NCI-H2081 treated with DMSO at 0.1 percent for 48 hours (cell line): ENCODE results near the gene SUSD6.

Source experiments
- DNase-seq: peaks from one replicate; lab custom pipeline; 2025; lab: John Stamatoyannopoulos, UW

The SUSD6 gene

DNA sequence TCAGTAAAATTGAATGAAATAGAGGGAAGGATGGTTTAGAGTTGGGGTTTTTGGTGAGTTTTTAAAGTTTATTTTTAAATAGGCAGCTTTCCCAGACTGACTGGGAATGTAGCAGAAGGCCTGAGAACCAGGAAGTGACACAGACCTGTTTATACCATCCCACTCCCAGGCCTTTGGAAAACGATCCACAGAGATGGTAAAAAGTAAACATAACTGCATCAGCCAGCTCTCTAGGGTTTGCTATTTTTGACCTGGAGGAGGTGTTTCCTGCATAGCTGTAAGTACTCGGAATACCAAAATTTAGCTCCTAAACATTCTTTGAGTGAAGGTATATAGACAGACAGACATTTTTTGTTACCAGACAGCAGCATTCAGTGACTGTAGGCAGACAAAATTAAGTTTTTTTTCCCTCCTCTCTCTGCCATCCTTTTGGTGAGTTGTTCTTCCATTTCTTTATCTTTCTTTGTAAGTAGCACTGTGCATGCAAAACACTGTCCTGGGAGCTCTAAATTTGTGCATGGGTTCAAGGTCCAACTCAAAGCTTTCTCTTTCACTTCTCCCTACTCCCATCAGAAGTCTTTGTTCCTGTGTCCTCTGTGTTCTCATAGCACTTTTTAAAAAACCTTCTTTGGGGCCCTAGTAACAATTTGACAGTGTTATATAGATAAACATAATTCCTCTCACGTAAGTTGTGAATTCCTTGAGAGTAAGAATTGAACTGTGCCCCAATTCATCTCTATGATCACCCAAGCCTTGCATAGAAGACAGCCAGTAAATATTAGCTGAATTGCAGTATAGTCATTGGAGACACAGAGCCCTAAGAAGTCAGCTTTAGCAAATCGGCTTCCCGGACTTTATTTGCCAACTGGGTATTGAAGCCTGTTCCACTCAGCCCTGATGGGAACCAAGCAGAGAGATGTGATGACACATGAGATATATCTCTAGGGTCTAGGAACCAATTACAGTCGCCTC is 37.4 kb downstream of the SUSD6 start:
- no peak for DNase-seq

DNA sequence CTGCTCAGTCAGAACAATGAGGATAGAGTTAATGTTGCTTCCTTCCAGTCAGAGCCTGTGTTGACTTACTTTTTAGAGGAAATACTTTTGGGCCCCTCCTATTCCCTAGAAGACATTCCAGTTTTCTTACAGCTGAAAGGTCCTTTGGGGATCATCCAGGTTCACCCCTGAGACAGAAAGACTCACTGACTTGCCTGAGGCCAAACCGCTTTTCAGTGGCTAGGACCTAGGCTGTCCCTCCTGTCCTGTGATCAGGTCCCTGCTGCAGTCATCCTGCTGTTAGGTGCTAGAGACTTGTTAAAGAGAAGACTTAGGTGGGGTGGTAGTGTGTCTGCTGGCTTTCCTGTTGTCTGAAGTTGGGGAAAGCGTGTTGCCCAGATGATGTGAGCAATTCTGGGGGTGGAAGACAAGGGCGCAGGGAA is 39.6 kb downstream of the SUSD6 start:
- no peak for DNase-seq

DNA sequence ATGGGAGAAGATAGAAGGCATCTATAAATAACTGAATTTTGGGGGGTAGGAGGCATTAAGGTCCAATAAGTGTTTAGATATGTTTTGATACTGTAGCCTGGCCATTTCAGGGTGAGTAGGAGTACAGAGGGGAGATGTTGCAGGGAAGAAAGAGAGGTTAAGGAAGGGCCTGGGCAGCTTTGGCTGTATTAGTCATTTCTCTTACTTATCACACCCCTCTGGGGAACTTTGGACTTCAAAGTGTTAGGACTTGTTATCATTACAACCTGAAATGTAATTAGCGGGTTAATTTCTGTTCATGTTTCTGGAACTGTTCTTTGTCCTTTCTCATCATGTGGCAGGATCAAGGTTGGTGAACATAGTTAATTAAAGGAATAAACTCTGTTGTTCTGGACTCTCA is 40.3 kb downstream of the SUSD6 start:
- no peak for DNase-seq

DNA sequence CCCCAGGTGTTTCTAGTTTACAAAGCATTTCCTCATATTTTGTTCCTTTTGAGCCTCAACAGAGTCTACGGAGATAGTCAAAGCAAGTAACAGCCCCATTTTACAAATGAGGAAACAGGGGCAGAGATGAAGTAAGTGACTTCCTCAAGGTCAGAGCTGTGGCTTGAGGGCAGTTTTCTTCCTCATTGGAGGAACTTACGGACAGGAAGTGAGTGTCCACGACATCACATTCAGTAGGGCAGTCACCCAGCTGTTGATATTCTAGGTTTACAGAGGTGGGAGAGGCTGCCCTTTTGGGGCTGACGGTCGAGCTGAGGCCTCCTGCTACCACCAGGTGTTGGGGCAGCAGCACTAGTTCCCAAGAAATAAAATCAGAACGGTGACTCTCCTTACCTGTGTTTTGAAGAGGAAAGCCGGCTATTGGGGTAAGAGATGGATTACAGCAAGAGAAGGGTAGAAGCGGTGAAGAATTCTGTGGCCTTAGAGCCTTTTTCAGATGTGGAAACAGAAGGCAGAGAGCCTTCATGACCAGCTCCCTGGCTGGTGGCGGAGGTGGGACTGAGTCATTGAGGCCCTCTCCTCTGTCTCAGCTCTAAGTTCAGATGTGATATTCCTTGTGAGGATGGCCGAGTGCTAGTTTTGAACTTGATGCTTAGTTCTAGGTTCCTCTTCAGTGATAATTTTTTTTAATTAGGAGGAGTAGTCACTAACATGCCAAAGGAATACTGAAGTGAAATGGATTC is 41.7 kb downstream of the SUSD6 start:
- no peak for DNase-seq

DNA sequence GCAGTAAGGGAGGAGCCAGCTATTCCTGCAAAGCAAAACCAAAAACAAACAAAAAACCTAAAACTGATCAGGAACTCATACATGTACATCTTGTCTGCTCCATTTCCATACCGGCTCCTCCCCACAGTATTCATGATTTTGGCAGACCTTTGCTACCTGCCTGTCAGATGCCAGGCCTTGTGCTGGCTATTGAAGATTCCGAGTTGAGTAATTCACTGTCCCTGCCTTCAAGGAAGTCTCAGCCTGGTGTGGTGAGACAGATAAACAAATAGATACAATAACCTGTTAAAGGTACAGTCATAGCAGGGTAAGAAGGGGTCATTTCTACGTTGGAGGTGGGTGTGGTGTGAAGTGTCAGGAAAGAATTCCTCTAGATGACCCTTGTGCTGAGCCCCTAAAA is 42.7 kb downstream of the SUSD6 start:
- no peak for DNase-seq

DNA sequence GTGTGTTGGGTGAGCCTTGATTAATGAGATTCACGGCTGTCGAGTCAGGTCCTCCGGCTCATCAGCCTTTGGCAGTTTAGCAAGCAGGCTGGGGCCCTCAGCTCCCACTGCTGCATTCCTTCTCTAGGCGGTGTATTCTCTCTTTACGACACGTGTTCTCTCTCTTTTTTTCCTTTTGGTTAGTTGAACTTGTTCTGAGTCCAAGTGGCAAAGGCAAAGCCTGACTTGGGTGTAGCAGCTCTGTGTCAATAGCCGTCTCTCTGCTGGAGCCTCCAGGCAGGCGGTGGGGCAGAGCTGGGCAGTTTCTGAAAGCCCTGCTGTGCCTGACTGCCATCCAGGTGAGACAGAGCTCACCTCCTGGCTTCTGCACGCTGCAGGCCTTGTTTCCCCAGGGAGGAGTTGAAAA is 46.6 kb downstream of the SUSD6 start:
- peak; percentile 57 for DNase-seq

DNA sequence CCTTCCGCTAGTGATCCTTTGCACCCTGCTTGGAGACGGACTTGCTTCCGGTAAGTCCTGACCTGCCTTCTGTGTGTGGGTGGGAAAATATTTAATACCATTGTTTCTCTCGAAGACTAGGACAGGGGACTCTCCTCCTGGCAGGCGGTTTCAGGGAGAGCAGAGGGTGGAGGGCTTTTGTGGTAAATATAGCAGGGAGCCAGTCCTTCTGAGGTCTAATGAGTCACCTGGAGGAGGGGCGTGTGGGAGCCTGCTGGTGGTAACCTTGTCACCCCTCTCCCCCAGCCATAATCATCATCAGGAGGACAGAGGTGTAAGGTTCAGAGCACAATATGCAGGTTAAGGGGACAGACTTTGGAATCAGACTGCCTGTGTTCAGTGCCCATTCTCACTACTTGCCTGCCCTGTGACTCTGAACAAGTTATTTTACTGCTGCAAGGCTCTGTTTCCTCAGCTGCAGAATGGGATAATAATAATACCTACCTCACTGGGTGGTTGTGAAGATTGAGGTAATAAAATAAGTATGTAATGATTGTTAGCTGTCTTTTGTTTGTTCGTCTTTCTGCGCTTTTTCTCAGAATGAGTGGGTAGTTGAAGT is 47.4 kb downstream of the SUSD6 start:
- no peak for DNase-seq

DNA sequence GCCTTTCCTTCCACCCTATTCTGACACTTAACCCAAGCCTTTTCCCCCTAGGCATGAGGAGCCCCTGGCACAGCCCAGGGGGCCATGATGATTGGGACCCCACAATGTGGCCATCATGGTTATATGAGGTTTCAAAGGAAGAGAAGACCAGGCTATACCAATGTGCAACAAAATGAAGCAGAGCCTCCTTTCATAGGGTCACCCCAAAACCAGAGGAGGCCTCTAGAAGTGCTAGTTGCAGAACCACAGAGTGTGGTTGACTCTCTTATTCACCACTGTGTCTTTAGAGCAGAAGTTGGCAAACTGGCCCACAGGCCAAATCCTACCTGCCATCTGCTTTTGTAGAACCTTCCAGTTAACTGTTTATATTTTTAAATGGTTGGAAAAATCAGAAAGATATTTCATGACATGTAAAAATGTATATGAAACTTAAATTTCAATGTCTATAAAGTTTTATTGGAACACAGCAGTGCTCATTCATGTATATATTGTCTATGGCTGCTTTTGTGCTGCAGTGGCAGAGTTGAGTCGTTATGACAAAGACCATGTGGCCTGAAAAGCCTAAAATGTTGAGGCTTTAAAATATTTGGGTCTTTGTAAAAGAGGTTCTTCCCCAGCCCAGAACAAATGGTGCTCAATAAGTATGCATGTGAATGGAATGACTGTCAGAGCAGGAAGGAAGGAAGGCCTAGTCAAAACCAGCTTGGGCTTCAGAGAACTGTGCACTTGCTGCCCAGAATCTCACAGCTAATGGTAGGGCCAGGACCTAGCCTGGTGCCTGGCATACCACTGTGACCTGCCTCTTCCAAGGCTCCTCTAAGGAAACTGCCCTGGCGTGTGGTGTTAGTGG is 49.2 kb downstream of the SUSD6 start:
- no peak for DNase-seq

DNA sequence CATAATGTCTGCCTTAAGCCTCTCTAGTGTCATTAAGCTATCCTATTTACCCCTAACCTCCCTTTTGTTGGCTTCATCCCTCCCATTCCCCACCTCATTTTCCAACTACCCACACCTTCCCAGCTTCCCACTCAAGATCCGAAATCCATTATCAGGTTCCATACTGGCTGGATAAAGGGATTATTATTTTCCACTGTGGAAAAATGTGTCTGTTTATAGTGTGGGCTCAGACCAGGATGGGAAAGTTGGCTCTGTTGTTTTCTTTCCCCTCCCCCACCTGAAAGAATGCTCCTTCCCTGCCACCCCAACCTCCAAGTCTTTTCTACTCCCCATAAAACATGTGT is 49.8 kb downstream of the SUSD6 start:
- no peak for DNase-seq

DNA sequence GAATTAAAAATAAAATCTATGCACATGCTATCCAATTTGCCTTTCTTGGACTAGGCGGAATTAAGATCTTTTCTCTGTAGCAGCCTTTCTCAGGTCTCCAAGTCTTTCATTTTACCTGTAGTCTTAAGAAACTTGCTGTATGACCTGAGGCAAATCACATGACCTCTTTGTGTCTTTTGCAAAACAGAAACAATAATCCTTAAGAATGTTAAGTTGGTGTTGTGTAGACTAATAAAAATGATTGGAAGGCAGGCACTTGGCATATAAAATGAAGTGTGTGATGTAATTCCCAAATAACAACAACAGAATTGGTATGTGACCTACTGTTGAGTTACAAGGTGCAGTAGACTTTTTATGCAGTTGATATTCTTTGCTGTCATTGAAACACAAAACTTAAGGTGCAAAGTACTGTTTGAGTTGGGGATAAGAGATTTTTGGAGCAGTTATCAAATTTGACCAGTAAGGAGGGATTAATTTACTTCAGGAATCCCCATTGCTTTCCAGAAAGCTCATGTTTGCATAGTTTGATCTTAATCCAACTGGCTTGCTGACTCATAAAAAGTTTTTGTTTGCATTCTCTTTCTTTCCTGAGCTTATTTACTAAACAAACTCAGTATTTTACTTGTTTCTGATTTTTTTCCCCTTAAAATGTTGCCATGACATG is 51.4 kb downstream of the SUSD6 start:
- no peak for DNase-seq

DNA sequence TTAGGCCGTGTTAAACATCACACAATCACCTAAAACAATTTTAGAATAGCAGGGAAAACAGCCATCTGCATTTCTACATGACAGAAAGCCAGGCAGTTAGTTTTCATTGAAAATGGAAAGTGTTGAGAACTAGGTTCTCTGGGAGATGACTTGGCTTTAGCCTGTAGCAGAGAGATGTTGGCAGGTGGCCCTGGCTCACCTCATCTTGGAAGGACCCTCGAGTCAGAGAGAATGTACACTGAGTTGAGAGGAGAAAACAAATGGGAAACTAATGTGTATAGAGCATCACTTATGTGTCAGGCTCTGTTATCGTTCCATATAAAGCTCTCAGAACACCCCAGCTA is 51.9 kb downstream of the SUSD6 start:
- no peak for DNase-seq

DNA sequence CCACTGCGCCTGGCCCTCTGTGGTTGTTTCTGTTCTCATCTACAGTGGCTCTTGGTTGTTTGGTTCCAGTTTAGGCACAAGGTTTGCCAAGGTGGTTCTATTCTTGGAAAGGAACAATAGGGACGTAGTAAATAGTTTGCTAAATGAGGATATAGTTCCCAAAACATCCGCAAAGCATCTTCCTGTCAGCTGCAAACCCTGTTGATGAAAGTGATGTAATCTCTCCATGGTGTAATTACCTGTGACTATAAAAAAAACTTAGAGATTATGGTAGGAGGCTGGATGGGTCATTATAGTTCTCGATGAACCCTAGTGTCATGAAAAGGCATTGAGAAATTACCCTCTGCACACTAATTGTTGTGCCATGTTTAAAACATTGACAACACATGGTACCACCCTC is 52.9 kb downstream of the SUSD6 start:
- no peak for DNase-seq

DNA sequence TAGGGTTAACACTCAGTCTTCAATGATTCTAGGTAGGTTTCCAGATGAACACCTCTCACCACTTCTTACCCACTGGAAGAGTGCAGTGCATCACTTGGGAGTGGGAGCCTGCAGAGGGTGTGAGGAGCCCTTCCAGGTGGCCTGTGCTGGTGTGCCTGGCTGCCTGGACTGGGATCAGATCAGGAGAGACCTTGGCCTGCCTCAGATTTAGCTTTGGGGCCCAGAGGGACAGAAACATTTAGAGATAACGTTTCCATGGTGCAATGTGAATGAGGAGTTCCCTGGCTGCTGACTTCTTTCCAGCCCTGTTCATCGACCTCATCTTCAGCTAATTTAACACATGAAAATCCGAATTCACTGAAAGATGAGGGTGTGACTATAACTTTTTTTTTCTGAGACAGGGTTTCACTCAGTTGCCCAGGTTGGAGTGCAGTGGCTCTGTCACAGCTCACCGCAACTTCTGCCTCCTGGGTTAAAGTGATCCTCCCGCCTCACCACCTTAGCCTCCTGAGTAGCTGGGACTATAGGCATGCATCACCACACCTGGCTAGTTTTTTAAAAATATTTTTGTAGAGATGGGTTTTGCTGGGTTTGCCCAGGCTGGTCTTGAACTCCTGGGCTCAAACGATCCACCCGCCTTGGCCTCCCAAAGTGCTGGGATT is 53.6 kb downstream of the SUSD6 start:
- DNase-seq = no peak

DNA sequence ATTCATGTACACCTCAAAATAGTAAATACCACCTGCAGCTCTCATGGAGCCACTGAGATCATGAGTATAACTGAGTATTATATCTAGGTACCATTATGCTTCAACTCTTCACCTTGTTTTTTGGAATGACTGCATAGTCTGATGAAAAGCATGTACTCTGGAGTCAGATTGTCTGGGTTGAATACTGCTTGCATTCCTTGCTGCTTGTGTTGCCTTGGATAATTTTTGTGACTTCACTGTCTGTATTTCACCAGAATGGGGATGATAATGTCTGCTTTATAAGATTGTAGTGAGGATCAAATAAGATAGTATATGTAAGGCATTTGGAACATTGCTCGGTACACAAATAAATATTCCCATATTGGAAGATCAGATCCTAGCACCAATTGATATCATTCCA is 54.2 kb downstream of the SUSD6 start:
- DNase-seq = no peak

DNA sequence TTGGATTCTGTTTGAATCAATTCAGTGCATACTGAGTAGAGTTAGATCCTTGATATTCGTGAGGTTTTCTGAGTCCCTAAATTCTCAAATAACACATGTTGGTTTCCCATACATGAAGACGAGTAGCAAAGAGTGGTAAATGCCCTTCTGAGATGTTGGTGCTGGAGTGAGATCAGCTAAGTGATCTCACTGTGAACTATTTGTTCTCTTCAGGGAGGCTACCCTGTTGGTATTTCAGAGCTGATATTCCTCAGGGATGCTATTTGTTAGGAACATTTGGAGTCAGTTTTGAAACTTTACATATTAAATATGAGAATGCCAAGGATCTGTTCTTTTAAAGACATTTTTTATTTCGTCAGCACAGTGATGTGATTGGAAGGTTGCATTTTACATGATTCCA is 54.7 kb downstream of the SUSD6 start:
- no peak for DNase-seq

DNA sequence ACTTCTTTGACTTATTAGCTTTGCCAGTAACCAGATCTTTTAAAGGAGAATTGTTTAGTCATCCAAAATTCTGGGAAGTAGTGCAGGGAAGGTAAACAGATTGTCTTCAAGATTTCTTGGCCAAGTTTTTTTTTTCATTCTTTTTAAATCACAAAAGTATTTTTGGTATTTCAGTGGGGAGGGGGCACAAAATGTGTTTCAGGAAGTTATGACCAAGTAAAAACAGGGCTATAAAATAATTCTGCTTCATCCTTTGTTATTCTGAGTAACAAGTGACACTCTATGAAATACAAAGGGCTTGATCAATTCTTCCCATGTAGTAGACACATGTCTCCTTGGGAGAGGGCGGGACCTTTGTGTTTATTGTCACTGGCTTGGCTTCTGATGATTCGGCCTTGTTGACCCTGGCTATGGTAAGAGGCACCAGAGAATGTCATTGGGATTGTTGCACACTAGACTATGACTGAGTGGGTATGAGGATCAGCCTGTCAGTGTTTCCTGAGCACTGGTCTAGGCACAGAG is 55.4 kb downstream of the SUSD6 start:
- no peak for DNase-seq

DNA sequence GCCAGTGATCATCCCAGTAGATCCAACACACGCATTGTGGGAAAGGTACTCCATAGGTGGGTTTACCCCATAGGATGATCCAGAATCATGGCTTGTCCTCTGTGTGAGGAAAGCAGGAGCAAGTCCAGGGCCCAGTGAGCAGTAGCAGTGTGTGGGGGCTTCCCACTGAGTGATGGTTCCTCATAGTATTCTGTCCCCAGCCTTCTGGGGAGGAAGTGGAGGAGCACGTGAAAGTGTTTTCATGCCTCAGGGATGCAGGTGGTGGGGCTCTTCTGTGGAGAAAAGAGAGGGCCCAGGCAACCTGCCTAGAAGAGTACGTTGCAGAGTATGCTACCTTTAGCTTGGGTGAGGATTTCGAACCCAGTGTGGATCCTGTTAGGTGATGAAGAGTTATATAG is 56.5 kb downstream of the SUSD6 start:
- DNase-seq = no peak

DNA sequence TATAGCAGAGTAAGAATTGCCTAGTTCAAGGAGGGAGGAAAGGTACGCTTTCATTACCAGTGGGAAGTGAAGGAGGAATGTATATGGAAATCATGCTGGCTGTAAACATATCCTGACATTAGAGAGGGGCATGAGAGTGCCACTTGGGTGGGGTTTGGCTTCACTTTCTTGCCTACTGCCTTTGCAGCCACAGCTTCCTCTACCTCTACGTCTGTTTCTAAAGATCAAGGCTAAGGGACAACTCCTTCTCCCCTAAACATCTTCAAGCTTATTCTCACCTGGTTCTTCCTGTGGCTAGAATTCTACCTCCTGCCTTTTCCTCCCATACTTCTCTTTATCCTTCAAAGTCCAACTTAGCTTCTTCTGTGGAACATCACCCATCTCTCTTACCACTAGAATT is 58.0 kb downstream of the SUSD6 start:
- DNase-seq = no peak

DNA sequence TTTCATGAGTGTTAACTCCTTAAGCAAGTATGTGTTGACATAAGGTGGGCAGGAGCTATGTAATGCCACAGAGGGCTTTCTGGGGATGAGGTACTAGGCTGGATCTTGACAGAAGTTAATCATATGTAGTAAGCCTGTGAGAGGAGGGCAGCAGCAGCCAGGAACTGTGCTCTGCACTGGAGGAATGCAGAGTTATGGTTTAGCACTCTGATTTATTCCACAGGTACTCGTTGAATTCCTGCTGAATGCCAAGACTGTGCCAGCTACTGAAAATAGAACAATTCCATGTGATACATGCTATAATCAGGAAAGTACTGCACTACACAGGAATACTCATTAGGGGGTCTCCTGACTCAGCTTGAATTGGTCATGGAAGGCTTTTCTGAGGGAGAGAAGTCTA is 58.7 kb downstream of the SUSD6 start:
- no peak for DNase-seq

DNA sequence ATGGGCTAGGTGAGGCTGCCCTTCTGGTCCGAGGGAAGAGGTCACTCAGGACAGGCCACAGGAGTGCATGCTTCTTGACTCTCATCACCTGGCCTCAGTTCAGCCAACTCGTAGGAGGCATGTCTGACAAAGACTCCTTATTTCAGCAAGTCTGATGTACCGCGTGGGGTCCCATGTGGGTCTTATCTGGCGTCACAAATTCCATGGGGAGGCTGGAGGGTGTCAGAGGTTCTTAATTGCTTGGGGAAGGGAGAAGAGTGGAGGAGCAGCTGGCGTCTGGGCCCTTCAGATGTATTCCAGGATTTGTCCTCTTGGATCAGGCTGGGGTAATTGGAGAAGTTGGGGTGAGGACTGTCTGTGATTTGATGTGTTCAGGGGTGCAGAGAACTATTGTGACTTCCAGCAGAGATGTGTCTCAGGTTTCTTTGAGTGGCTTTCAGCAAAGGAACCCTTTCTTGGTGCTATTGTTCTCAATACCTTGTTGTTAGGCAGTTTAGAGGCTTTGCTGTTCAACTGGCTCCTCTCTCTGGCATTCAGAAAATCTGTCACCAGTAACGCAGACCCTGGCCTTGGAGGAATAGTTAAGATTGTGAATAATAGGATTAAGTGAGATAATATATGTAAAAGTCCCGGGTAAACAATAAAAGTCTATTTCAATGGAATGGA is 60.1 kb downstream of the SUSD6 start:
- DNase-seq = no peak
